Fibroblast of gingiva (primary cell): Measurements from ENCODE around the gene SUB1.
A peak's percentile ranks its signal among the peaks of the same experiment; 100 is the strongest.
"Not testable (repeated sequence)": the region's sequence is repeated elsewhere in the genome, so short reads cannot be mapped to it uniquely, and the experiment has no call there.

Experiments
- DNase-seq: peaks from one replicate; pipeline ENCODE4 v3.0.0-alpha.2; 2011; ENCODE audit warnings: low read depth

SUB1 gene

GRCh38 chr5:32585446-32586275 is at the start of gene SUB1:
TSS of gene SUB1 (plus strand) at chr5:32585557. CDS start at chr5:32588513, 2,956 bp downstream.
- peak; percentile 89 for DNase-seq

- DNase-seq, result no peak
These were observed 49.1 kb upstream of the SUB1 start for GRCh38 chr5:32536246-32536645.

DNA sequence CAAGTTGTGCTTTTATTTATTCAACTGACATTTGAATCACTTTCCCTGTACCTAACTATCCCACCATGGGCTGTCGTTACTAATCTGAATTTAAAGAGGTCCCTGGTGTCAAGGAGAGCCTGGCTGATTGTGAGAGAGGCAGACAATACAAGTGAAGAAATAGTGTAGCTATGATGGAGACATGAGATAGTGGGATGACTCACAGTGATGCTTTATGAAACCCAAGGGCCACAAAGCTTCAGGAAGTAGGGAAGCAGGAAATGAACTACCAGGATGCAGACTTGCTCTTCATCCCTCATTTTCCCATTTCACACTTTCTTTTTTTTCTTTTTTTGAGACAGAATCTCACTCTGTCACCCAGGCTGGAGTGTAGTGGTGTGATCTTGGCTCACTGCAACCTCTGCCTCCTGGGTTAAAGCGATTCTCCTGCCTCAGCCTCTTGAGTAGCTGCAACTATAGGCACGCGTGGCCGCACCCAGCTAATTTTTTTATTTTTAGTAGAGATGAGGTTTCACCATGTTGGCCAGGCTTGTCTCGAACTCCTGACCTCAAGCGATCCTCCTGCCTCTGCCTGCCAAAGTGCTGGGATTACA is 47.8 kb upstream of the SUB1 start:
- DNase-seq, result peak; percentile 49

DNA sequence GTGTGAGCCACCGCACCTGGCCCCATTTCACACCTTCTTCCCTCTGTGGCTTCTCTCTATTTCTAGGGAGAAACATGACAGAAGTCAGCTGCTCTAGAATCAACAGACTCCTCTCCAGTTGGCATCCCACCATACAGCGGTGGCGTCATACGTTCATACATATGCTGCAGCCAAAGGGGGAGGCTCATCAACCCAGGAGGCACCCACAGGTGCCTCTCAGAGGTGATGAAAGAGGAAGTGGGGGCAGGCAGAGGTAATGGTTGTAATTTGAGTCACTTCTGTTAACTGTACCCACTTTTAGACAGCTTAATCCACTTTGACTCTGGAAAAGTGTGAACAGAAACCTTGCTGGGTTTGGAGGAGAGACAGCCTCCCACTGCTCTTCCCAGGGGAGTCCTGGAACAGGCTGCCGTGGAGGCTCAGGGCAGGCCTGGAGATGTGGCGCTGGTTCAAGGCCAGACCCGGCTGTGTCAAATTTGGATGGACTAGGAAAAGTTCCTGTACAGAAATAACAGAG is 47.3 kb upstream of the SUB1 start:
- no peak for DNase-seq

DNA sequence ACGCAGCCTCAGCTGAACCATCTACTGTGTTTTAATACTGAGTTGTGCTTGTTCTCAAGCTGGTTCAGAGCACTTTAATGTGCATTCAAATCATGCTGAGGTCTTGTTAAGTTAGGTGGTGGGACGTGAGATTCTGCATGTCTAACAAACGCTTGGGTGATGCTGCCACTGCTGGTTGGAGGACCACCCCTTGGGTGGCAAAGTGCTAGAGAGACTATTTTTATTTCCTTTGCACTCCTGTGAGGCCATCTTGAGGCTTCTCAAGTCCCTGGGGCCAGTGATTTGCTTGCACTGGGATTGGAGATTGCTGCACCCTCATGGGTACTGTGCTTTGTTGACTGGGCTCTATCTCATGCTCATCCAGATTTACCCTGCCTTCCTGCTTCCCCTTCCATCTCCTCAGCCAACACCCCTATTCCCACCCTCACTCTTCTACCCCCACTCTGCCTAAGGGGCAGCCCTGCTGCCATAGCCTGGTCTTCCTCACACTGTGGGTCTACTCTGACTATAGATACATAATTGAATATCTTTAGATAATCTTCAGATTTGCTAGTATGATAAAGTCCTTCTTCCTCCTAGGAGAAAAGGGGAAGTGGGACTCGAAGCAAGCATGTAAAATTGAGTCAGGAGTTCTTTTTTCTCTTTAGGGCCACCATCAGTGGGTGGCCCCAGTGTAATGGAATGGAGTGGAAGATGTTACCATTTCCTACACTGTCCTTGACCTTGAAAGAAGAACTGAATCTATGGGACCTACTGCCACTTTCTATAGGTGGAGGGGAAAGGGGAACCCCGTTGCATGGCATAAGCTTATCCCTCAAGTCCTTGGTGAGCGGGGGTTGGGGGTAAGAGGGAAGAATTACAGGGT is 45.1 kb upstream of the SUB1 start:
- DNase-seq, result no peak

GRCh38 chr5:32541241-32541640 is 44.1 kb upstream of the SUB1 start:
- no peak for DNase-seq

DNA sequence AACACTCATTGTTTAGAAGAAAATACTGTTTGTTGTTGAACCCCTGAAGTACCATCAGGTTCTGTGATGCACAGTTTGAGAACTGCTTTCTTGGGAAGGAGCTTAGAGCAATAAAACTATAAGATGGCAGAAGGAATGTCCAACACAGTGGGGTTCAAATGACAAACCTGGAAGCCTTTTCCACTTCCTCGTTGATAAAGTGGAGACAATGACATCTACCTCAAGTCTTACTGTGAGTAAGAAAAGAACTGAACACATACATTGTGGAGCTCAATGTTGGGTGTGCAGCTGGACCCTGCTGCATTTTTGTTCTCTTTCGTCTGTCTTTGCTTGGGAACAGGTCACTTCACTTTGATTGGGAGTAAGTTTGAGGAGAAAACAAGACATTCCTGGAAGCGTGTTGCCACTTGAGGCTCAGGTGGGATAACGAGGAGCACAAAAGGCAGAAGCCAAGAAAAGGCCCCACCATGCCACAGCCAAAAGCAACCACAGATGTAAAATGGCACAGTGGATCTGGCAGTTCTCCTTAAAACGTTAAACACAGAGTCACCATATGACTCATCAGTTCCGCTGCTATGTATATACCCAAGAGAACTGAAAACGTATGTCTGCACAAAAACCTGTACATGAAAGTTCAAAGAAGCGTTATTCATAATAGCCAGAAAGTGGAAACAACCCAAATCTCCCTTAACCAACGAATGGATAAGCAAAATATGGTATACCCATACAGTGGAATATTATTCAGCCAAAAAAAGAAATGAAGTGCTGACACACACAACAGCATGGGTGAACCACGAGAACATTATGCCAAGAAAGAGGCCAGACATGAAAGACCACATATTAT is 42.9 kb upstream of the SUB1 start:
- DNase-seq, result no peak

DNA sequence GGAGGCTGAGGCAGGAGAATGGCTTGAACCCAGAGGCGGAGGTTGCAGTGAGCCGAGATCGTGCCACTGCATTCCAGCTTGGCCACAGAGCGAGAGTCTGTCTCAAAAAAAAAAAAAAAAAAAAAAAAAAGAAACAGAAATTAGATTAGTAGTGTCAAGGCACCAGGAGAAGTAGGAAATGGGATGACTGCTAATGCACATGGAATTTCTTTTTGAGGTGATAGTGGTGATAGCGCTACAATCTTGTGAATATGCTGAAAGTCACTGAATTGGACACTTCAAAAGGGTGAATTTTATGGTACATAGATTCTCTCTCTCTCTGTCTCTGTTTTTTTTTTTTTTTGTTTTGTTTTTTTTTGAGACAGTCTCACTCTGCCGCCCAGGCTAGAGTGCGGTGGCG is 42.1 kb upstream of the SUB1 start:
- no peak for DNase-seq

GRCh38 chr5:32545102-32545800 is 40.1 kb upstream of the SUB1 start:
- DNase-seq, result no peak

DNA sequence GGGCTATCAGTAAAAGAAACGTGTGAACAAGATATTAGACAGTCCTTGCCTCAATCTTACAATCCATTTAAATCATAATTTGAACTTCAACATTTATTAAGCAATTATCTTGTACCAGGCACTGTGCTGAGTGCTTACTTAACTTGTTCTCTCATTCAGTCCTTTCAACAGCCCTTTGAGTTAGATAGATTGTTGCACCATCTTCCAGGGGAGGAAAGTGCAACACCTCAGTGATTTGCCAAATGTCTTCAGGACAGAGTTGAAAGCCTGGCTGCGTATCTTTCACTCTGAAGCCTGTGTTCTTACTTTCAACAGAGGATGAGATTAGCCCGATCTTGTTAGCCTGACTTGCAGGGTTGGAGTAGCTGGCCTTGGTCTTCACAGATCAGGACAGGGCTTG is 34.2 kb upstream of the SUB1 start:
- no peak for DNase-seq

- no peak for DNase-seq
These were observed 33.5 kb upstream of the SUB1 start for GRCh38 chr5:32551865-32552264.

- DNase-seq, result not testable (repeated sequence)
These were observed 32.9 kb upstream of the SUB1 start for GRCh38 chr5:32552491-32552890.

DNA sequence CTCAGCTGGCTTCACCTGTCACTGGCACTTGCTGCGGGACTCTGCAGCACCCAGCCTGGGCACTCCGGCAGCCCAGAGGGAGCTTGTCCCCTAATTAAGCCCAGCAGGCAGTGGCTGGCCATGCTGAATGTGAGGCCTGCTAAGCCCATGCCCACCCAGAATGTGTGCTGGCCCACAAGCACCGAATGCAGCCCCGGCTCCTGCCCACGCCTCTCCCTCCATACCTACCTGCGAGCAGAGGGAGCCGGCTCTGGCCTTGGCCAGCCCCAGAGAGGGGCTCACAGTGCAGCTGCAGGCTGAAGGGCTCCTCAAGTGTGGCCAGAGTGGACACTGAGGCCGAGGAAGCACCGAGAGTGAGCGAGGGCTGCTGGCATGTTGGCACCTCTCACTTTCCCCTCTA is 32.4 kb upstream of the SUB1 start:
- no peak for DNase-seq

DNA sequence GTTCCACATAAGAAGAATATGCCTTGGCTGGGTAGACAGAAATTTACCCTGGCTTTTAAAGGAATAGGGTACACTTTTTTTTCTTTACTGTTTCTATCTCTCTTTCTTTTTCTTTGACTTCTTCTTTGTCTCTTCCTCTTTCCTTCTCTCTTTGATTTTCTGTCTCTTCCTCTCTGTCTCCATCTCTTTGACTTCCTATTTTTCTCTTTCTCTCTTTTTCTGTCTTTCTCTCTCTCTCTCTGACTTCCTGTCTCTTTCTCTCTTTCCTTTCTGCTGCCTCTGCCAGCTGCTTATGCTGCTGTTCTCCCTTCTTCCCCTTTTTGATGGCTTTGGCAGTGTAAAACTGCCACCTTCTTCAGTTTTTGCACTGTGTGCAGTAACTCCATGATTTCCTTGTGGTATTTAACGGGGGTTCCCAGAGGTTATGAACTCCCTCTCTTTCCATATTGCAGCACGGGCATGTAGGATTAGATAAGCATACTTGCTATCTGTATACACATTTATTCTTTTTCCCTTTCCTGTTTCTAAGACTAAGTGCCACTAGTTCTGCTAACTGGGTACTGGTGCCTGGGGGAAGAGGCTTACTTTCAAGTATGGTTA is 31.1 kb upstream of the SUB1 start:
- DNase-seq, result not testable (repeated sequence)

DNA sequence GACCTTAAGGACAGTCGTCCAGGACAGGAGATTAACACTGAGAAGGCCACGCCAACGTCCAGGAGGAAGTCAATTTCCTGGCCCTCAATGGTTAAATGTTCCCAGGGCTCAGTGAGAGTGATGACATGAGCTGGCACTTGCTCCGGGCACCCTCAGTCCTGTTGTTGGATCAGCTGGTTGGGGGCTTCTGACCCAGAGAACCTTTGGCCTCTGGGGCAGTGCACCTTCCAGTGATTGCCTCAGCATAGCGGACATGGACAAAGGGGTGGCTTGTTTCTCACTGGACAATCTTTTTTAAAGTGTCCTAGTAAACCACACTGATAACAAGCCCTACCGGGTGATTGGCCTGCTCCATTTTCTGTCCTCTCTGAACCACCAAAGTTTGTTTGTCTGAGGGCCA is 28.8 kb upstream of the SUB1 start:
- DNase-seq, result not testable (repeated sequence)

GRCh38 chr5:32559411-32559810 is 25.9 kb upstream of the SUB1 start:
- DNase-seq, result no peak

DNA sequence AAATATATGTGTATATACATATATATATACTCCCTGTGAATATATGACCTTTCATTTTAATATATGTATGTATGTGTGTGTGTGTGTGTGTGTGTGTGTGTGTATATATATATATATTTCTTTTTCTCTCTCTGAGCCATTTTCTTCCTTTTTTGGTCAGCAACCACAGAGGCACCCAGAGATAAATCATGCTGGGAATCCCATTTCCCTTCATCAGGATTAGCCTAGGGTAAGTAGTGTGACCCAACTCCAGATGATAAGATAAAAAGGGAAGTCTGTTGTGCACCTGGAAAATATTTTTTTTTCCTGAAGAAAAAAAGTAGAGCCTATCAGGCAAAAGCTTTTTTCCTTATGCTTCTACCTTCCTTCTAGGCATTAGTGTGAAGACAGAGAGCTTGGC is 25.4 kb upstream of the SUB1 start:
- no peak for DNase-seq

- no peak for DNase-seq
These were observed 23.3 kb upstream of the SUB1 start for GRCh38 chr5:32562056-32562455.

- DNase-seq, result no peak
These were observed 22.5 kb upstream of the SUB1 start for GRCh38 chr5:32562843-32563242.

- DNase-seq, result no peak
These were observed 21.7 kb upstream of the SUB1 start for GRCh38 chr5:32563614-32564013.

DNA sequence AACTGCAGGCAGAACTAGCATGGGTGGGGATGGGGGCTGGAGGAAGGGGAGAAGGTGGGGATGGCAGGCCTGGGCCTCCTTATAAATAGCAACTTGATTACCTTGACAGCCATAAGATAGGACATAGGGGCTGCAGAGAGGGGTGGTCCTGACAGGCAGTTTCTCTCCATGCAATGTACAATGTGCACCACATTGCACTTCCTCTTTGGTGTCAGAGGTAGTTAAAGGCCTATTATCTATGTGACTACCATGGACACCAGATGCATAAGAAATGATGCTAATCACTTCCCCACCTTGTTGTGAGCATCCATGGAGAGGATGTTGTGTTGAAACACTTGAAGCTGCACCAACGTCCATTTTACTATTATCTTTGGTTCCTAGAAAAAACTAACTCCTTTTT is 20.2 kb upstream of the SUB1 start:
- no peak for DNase-seq
